Measurements from ENCODE around the gene ATP5ME.

Gene ATP5ME

DNA sequence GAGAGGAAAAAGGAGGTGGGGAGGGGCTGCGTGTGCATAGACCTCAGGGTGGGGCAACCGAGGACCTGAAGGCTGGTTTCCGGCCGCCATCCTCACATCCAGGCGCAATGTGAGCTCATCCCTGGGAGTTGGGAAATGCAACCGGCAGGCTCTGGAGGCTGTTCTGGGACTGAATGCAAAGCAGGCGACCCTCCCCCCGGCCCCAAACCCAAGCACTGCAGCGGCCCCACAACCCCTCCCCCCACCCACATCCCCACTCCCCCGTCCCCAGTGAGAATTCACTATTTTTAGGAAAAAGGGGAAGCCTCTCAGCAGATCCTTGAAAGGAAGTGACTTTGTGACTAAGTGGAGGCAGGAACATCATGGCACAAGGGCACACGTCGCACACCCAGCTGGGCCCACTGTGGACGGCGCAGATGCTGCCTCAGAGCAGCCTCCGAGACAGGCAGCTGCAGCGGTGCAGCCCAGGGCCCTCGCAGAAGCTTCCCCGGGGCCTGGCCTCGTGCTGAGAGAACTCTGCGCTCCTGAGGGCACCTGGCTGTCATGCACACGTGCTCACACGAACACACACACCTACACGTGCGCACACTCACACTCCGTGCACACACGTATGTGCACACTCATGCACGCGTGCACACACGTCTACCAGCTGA lies 50.0 kb downstream of the ATP5ME start:
- in situ Hi-C loops (cut with HindIII; ENCODE audit: low sequenced_read_pairs): no loop called here
- no peak for DNase-seq (ENCODE audit: low read depth, low spot score)
- TF ChIP-seq, protein P1, sequence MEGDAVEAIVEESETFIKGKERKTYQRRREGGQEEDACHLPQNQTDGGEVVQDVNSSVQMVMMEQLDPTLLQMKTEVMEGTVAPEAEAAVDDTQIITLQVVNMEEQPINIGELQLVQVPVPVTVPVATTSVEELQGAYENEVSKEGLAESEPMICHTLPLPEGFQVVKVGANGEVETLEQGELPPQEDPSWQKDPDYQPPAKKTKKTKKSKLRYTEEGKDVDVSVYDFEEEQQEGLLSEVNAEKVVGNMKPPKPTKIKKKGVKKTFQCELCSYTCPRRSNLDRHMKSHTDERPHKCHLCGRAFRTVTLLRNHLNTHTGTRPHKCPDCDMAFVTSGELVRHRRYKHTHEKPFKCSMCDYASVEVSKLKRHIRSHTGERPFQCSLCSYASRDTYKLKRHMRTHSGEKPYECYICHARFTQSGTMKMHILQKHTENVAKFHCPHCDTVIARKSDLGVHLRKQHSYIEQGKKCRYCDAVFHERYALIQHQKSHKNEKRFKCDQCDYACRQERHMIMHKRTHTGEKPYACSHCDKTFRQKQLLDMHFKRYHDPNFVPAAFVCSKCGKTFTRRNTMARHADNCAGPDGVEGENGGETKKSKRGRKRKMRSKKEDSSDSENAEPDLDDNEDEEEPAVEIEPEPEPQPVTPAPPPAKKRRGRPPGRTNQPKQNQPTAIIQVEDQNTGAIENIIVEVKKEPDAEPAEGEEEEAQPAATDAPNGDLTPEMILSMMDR (IDR thresholded peaks at IDR 0.05; ENCODE audit: low read depth, low read length): no peak
- no peak overlapping the region for H3K4me3 ChIP-seq (ENCODE audit: low read depth, low read length)

DNA sequence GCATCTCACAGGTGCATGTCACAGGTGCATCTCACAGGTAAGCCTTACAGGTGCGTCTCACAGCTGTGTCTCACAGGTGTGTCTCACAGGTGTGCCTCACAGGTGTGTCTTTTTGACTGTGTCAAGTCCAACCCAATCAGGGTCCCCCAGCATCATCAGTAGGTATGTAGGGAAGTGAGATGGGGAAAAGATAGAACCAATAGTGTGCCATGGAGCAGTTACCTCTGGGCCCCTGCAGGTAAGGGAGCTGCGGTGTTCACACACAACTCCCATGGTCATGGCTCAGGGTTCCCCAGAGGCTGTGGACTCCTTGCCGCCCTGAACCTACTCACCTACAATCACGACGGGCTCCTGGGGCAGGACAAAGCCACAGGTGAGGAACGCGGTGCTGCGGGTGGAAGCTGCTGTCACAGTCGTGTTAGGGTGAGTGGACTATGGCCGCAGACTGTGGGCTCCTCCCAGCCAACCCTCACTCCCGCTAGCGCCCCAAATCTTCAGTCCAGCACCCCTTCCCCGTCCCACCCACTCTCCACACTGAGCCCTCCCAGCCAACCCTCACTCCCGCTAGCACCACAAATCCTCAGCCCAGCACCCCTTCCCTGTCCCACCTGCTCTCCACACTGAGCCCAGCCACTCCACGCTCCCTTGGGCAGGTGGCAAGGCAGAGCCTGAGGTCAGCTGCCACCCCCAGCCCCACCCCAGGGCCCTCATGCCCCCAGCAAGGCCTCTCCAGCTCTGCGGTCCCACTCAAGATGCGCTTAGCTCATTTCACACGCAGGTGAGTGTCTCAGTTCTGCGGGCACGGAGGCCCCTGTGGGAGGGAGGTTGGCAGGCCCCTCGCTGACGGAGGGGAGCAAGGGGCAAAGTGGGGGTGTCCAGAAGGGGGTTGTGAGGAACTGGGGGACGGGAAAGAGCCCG lies 50.8 kb downstream of the ATP5ME start:
- DNase-seq (ENCODE audit: low read depth, low spot score): no peak
- H3K4me3 ChIP-seq (ENCODE audit: low read depth, low read length): no peak overlapping the region
- TF ChIP-seq, protein P1 (IDR thresholded peaks at IDR 0.05; ENCODE audit: low read depth, low read length): no peak
- in situ Hi-C loops (cut with HindIII; ENCODE audit: low sequenced_read_pairs): no loop called here

All from astrocyte of the spinal cord (primary cell).